GM12878 (cell line): Measurements from ENCODE around the gene CNTN4. TPM values are rescaled to one million over a fixed set of nuclear protein-coding genes. Genes with fewer than 3 reads are reported as not detected.

Source experiments
- ATAC-seq: fragments of 200-7000 bp; cut with Tn5 transposase; 3 replicates; pipeline ENCODE4 v1.9.1; 2020; ENCODE audit warnings: mild to moderate bottlenecking, moderate library complexity
- BruUV-seq: library from RNA; stranded (reverse); fragments of 400-500 nt; replicated peaks from 2 replicates; lab custom pipeline; 2021; lab: Mats Ljungman, UMichigan
- CTCF ChIA-PET: fragments of 300-600 bp; sonication (Branson Sonifier 250); formaldehyde crosslinking; extraction: SDS; loops from one replicate; lab custom pipeline; 2021; ENCODE audit warnings: inconsistent platforms; lab: Yijun Ruan, JAX
- POLR2A ChIA-PET: fragments of 350-600 bp; formaldehyde crosslinking; extraction: SDS; loops from one replicate; lab custom pipeline; 2021; ENCODE audit warnings: inconsistent platforms; lab: Charles Lee
- RAD21 ChIA-PET: fragments of 300-600 bp; sonication (Branson Sonifier 250); formaldehyde crosslinking; loops from one replicate; lab custom pipeline; 2023; ENCODE audit warnings: antibody characterized with exemption; ENCODE audit not compliant: unreplicated experiment; lab: Charles Lee
- SMC1A ChIA-PET: fragments of 300-600 bp; sonication (Branson Sonifier 250); formaldehyde crosslinking; loops from one replicate; lab custom pipeline; 2023; ENCODE audit not compliant: unreplicated experiment, uncharacterized antibody; lab: Charles Lee
- DNase-seq: peaks from one replicate; pipeline ENCODE4 v3.0.0-alpha.2; 2011; ENCODE audit warnings: low read depth, low spot score
- FAIRE-seq: peaks from 3 replicates; lab custom pipeline; 2011; peaks lifted over from hg19 to GRCh38; lab: Jason Lieb, UNC
- H2AFZ ChIP-seq: 2 replicates; pipeline ENCODE4 v1.6.0; 2011; ENCODE audit warnings: low read depth, low read length, control low read depth; ENCODE audit not compliant: control insufficient read depth
- H3K27ac ChIP-seq: 2 replicates; pipeline ENCODE4 v1.5.1; 2011; ENCODE audit warnings: control low read depth; ENCODE audit not compliant: control insufficient read depth, insufficient read depth
- H3K27me3 ChIP-seq, 2 experiments: replicated peaks in 1 of 2; 2 replicates each; pipeline versions ENCODE4 v1.6.0 to v1.6.1; 2011; ENCODE audit warnings: low read length in 1 of 2; ENCODE audit not compliant: control insufficient read depth in 2 of 2, insufficient read depth in 2 of 2
- H3K36me3 ChIP-seq, 2 experiments: 2 replicates each; pipeline ENCODE4 v1.5.1; 2011; ENCODE audit warnings: low read length in 1 of 2; ENCODE audit not compliant: control insufficient read depth in 2 of 2, insufficient read depth in 2 of 2
- H3K4me1 ChIP-seq: 2 replicates; pipeline ENCODE4 v1.6.1; 2011; ENCODE audit warnings: mild to moderate bottlenecking, low read length, moderate library complexity, mixed read lengths; ENCODE audit not compliant: control insufficient read depth, insufficient read depth
- H3K4me2 ChIP-seq: 2 replicates; pipeline ENCODE4 v1.6.0; 2011; ENCODE audit warnings: control low read depth; ENCODE audit not compliant: control insufficient read depth, insufficient read depth
- H3K4me3 ChIP-seq: fragments of 200-600 bp; sonication (generic); 2 replicates; pipeline ENCODE4 v1.5.1; 2016
- H3K79me2 ChIP-seq: 2 replicates; pipeline ENCODE4 v1.6.0; 2011; ENCODE audit warnings: low read length; ENCODE audit not compliant: control insufficient read depth, insufficient read depth
- H3K9ac ChIP-seq: 2 replicates; pipeline ENCODE4 v1.8.0; 2011; ENCODE audit warnings: low read length, control low read depth, mixed read lengths; ENCODE audit not compliant: control insufficient read depth, insufficient read depth
- H3K9me3 ChIP-seq: replicated peaks from 3 replicates; pipeline ENCODE4 v1.5.1; 2011; ENCODE audit warnings: mild to moderate bottlenecking, low read length; ENCODE audit not compliant: control insufficient read depth, insufficient read depth
- H4K20me1 ChIP-seq: 2 replicates; pipeline ENCODE4 v1.6.0; 2011; ENCODE audit not compliant: control insufficient read depth, insufficient read depth
- CBX3 ChIP-seq: fragments of 200-600 bp; sonication (generic); IDR thresholded peaks from 2 replicates; pipeline ENCODE4 v1.6.1; 2016; ENCODE audit warnings: low read depth, borderline replicate concordance
- CBX5 ChIP-seq: sonication (generic); IDR thresholded peaks from 2 replicates; pipeline ENCODE4 v1.6.1; 2016; ENCODE audit warnings: low read depth, moderate library complexity, mild to moderate bottlenecking, inconsistent platforms
- DPF2 ChIP-seq: fragments of 450-650 bp; IDR thresholded peaks from 2 replicates; pipeline ENCODE4 v1.6.1; 2017; ENCODE audit warnings: mild to moderate bottlenecking
- E2F4 ChIP-seq: IDR thresholded peaks from 2 replicates; pipeline ENCODE4 v1.6.1; 2012; ENCODE audit warnings: low read depth, low read length, improper control_type of control experiment
- EGR1 ChIP-seq, 2 experiments: IDR thresholded peaks; 1 replicate in 1 of 2; 2 replicates in 1 of 2; pipeline ENCODE4 v1.6.1; 2011 to 2012; ENCODE audit warnings: low read depth in 2 of 2, low read length in 2 of 2, borderline replicate concordance in 1 of 2, mild to moderate bottlenecking in 1 of 2, moderate library complexity in 1 of 2
- ELK1 ChIP-seq: IDR thresholded peaks from 2 replicates; pipeline ENCODE4 v1.6.1; 2012; ENCODE audit warnings: low read depth, low read length, improper control_type of control experiment
- HDAC6 ChIP-seq: fragments of 200-600 bp; sonication (generic); IDR thresholded peaks from one replicate; pipeline ENCODE4 v1.8.0; 2017; ENCODE audit warnings: antibody characterized with exemption; ENCODE audit not compliant: unreplicated experiment
- KAT2A ChIP-seq: conservative IDR thresholded peaks from 2 replicates; pipeline ENCODE4 v1.6.1; 2011; ENCODE audit warnings: low read depth, low read length; ENCODE audit not compliant: control insufficient read depth
- POU2F2 ChIP-seq: IDR thresholded peaks from 3 replicates; pipeline ENCODE4 v1.6.1; 2011; ENCODE audit warnings: low read depth, mild to moderate bottlenecking, low read length, borderline replicate concordance
- RELA ChIP-seq: fragments of 450-650 bp; IDR thresholded peaks from 2 replicates; pipeline ENCODE4 v1.8.0; 2014; ENCODE audit warnings: borderline replicate concordance; ENCODE audit not compliant: partially characterized antibody
- RELB ChIP-seq: fragments of 450-650 bp; IDR thresholded peaks from 2 replicates; pipeline ENCODE4 v1.6.1; 2017; ENCODE audit warnings: low read depth, mild to moderate bottlenecking, moderate library complexity
- SPI1 ChIP-seq: IDR thresholded peaks from 2 replicates; pipeline ENCODE4 v1.6.1; 2011; ENCODE audit warnings: low read depth, mild to moderate bottlenecking, low read length, moderate library complexity, borderline replicate concordance; ENCODE audit not compliant: insufficient read depth
- SUZ12 ChIP-seq: fragments of 200-600 bp; sonication (generic); IDR thresholded peaks from one replicate; pipeline ENCODE4 v1.6.1; 2018; ENCODE audit warnings: antibody characterized with exemption, mild to moderate bottlenecking; ENCODE audit not compliant: unreplicated experiment
- TCF3 ChIP-seq: IDR thresholded peaks from 2 replicates; pipeline ENCODE4 v1.6.1; 2012; ENCODE audit warnings: low read depth, mild to moderate bottlenecking, low read length, borderline replicate concordance; ENCODE audit not compliant: insufficient read depth
- WRNIP1 ChIP-seq: IDR thresholded peaks from 2 replicates; pipeline ENCODE4 v1.6.1; 2011; ENCODE audit warnings: low read depth, low read length, improper control_type of control experiment, borderline replicate concordance
- ZNF687 ChIP-seq: fragments of 450-650 bp; IDR thresholded peaks from 2 replicates; pipeline ENCODE4 v1.6.1; 2017; ENCODE audit warnings: mild to moderate bottlenecking, moderate library complexity
- ZSCAN29 ChIP-seq: fragments of 450-650 bp; IDR thresholded peaks from 2 replicates; pipeline ENCODE4 v1.6.1; 2017; ENCODE audit warnings: mild to moderate bottlenecking, moderate library complexity
- WGBS: methylation state at CpG from one replicate; pipeline ENCODE4 v1.1.6; 2016; ENCODE audit warnings: low lambda C conversion rate; ENCODE audit not compliant: insufficient replicate concordance, insufficient coverage; ENCODE audit errors: missing lambda C conversion rate; 5-methylcytosine and 5-hydroxymethylcytosine counted together
- in situ Hi-C: fragments of 300-500 bp; cut with MboI; formaldehyde crosslinking; loops from 9 replicates; pipeline ENCODE4 v1.14.3; 2018; ENCODE audit warnings: mixed read lengths
- intact Hi-C: fragments of 100-400 bp; cut with micrococcal nuclease; formaldehyde crosslinking; loops from one replicate; pipeline ENCODE4 v1.14.2; 2022; ENCODE audit not compliant: unreplicated experiment
- polyA plus RNA-seq, 11 experiments: library from polyadenylated mRNA; depleted of rRNA in 4 of 11; unstranded in 6 of 11; stranded (reverse) in 5 of 11; fragments of >200 nt; fragmentation: Nextera tagmentation in 4 of 11; fragmentation: Illumina TruSeq in 1 of 11; extraction: Ambion mirVana in 4 of 11; extraction: Trizol in 1 of 11; gene quantifications; 1 replicate in 1 of 11; 2 replicates in 10 of 11; pipeline versions ENCODE4 v1.2.1 to v1.2.3, GENCODE V29; 2011 to 2016; ENCODE audit warnings: inconsistent platforms in 2 of 11, missing spikeins in 2 of 11, low read depth in 1 of 11
- total RNA-seq, 4 experiments: library from RNA; depleted of rRNA in 3 of 4; stranded (reverse); fragments of >200 nt in 3 of 4; fragmentation: Illumina TruSeq in 1 of 4; extraction: Trizol in 1 of 4; gene quantifications; 2 replicates each; pipeline versions ENCODE4 v1.2.1 to v1.2.3, GENCODE V29; 2013 to 2021

The CNTN4 gene
- total and polyA plus RNA-seq, 10 of the 15 experiments (the other 5 are each of a cell fraction or from before 2014, with no cell fraction given) = 0.05 to 0.43 (median 0.15) TPM; not detected in 1

- Histone ChIP-seq H3K36me3 (no peaks in the 10 kb centered on the region), H3K9me3 (no peaks in the 10 kb centered on the region; the same call in 2 of the 3 replicates), H3K27ac (no peak overlapping the region), H3K4me3 (no peak overlapping the region), H3K4me1 (peaks cover 3% of the 10 kb centered on the region; the same call in 1 of the 2 replicates), H3K79me2 (no peaks in the 10 kb centered on the region), H2AFZ (no peak overlapping the region), H4K20me1 (no peaks in the 10 kb centered on the region), H3K4me2 (no peak overlapping the region), H3K9ac (no peak overlapping the region), H3K27me3 (no peaks in the 10 kb centered on the region)
- POLR2A ChIA-PET = no interaction called here
- BruUV-seq = no TSS peak
- DNase-seq (no peak), FAIRE-seq (no peak), ATAC-seq (no peak)
- intact Hi-C loops (no loop called here), in situ Hi-C loops (no loop called here)
- SMC1A ChIA-PET = interaction anchor here (0.8 kb wide), 1 partner anchor 8 kb away, joined by 3 read pairs; no protein-coding TSS in a partner anchor
- CTCF ChIA-PET = interaction anchor here (0.8 kb wide), 1 partner anchor 9 kb away, joined by 3 read pairs; no protein-coding TSS in a partner anchor
- RAD21 ChIA-PET = no interaction called here
- WGBS = 21% methylated on average over 2 of the region's 2 CpGs
- no peak for TF ChIP-seq DPF2
- no peak for TF ChIP-seq HDAC6
- TF ChIP-seq RELA = no peak
- TF ChIP-seq ELK1 = no peak
- TF ChIP-seq WRNIP1 = no peak
- TF ChIP-seq EGR1 (IDR thresholded peaks at IDR 0.05; ENCODE audit: borderline replicate concordance in 1 of 2, low read depth in 2 of 2, low read length in 2 of 2) = no peak
- TF ChIP-seq CBX5 = no peak
- no peak for TF ChIP-seq POU2F2
- no peak for TF ChIP-seq TCF3
- TF ChIP-seq SUZ12 = no peak
- TF ChIP-seq E2F4 = no peak
- TF ChIP-seq SPI1 = no peak
- TF ChIP-seq ZNF687 = no peak
- no peak for TF ChIP-seq CBX3
- no peak for TF ChIP-seq KAT2A
- no peak for TF ChIP-seq ZSCAN29
- TF ChIP-seq RELB = no peak
Observed at GRCh38 chr3:2512881-2513280, 414.2 kb downstream of the CNTN4 start.
